KMS-11 (cell line): ENCODE measurements around the gene ALPK3.

ENCODE experiments used
- H2AFZ ChIP-seq: fragments of 200-600 bp; sonication (generic); 2 replicates; pipeline ENCODE4 v1.6.1; 2016; ENCODE audit warnings: antibody characterized with exemption, mixed run types, low read depth
- H3K27ac ChIP-seq: fragments of 200-600 bp; sonication (generic); 2 replicates; pipeline ENCODE4 v1.6.1; 2016; ENCODE audit warnings: mild to moderate bottlenecking, mixed run types
- H3K27me3 ChIP-seq: fragments of 200-600 bp; sonication (generic); 2 replicates; pipeline ENCODE4 v1.6.1; 2017; ENCODE audit warnings: mild to moderate bottlenecking, low read depth, mixed run types, moderate library complexity; ENCODE audit not compliant: insufficient read depth
- H3K36me3 ChIP-seq: fragments of 200-600 bp; sonication (generic); 2 replicates; pipeline ENCODE4 v1.6.1; 2017; ENCODE audit warnings: mild to moderate bottlenecking, mixed run types; ENCODE audit not compliant: insufficient read depth
- H3K4me1 ChIP-seq: fragments of 200-600 bp; sonication (generic); 2 replicates; pipeline ENCODE4 v1.6.1; 2016; ENCODE audit warnings: mild to moderate bottlenecking, low read depth, mixed run types; ENCODE audit not compliant: poor library complexity, severe bottlenecking
- H3K4me2 ChIP-seq: fragments of 200-600 bp; sonication (generic); 2 replicates; pipeline ENCODE4 v1.7.0; 2016; ENCODE audit warnings: mild to moderate bottlenecking, mixed run types
- H3K4me3 ChIP-seq: fragments of 200-600 bp; sonication (generic); IDR thresholded peaks from 2 replicates; pipeline ENCODE4 v1.6.1; 2017; ENCODE audit warnings: low read depth, low read length, mixed read lengths; ENCODE audit not compliant: insufficient read depth
- H3K79me2 ChIP-seq: fragments of 200-600 bp; sonication (generic); 2 replicates; pipeline ENCODE4 v1.6.1; 2016; ENCODE audit warnings: low read depth, mixed run types; ENCODE audit not compliant: insufficient read depth
- H3K9ac ChIP-seq: fragments of 200-600 bp; sonication (generic); 2 replicates; pipeline ENCODE4 v1.6.1; 2016; ENCODE audit warnings: mild to moderate bottlenecking, mixed run types
- H4K20me1 ChIP-seq: fragments of 200-600 bp; sonication (generic); 2 replicates; pipeline ENCODE4 v1.6.1; 2016; ENCODE audit warnings: mild to moderate bottlenecking, mixed run types; ENCODE audit not compliant: insufficient read depth
- CTCF ChIP-seq: fragments of 200-600 bp; sonication (generic); conservative IDR thresholded peaks from 2 replicates; pipeline ENCODE4 v1.6.1; 2017; ENCODE audit warnings: low read depth, mild to moderate bottlenecking, antibody characterized with exemption, low read length, moderate library complexity, mixed read lengths

ALPK3 gene

GRCh38 chr15:84818261-84819131, 1.3 kb downstream of the ALPK3 start:
- Histone ChIP-seq H3K4me2 (no peak overlapping the region), H2AFZ (no peak overlapping the region), H4K20me1 (no peaks in the 10 kb centered on the region), H3K4me3 (no peak overlapping the region), H3K27ac (no peak overlapping the region), H3K4me1 (peaks cover 12% of the 10 kb centered on the region), H3K36me3 (no peaks in the 10 kb centered on the region), H3K79me2 (no peaks in the 10 kb centered on the region), H3K27me3 (no peaks in the 10 kb centered on the region), H3K9ac (no peak overlapping the region)
- no peak for TF ChIP-seq CTCF

- H4K20me1 ChIP-seq, result no peaks in the 10 kb centered on the region
- H3K79me2 ChIP-seq, result no peaks in the 10 kb centered on the region
- TF ChIP-seq CTCF, result no peak
- no peaks in the 10 kb centered on the region for H3K27me3 ChIP-seq
- H3K4me3 ChIP-seq, result no peak overlapping the region
- peaks cover 12% of the 10 kb centered on the region for H3K4me1 ChIP-seq
- H3K4me2 ChIP-seq, result no peak overlapping the region
- no peak overlapping the region for H3K9ac ChIP-seq
- no peak overlapping the region for H3K27ac ChIP-seq
- H2AFZ ChIP-seq, result no peak overlapping the region
- H3K36me3 ChIP-seq, result no peaks in the 10 kb centered on the region
Measured at GRCh38 chr15:84819291-84819768, 2.2 kb downstream of the ALPK3 start.

GRCh38 chr15:84819791-84820190, 2.6 kb downstream of the ALPK3 start:
- Histone ChIP-seq H3K4me3 (no peak overlapping the region), H3K27ac (no peak overlapping the region), H3K4me1 (peaks cover 12% of the 10 kb centered on the region), H3K9ac (no peak overlapping the region), H3K79me2 (no peaks in the 10 kb centered on the region), H3K27me3 (no peaks in the 10 kb centered on the region), H4K20me1 (no peaks in the 10 kb centered on the region), H3K36me3 (no peaks in the 10 kb centered on the region), H3K4me2 (no peak overlapping the region), H2AFZ (no peak overlapping the region)
- TF ChIP-seq CTCF, result no peak

GRCh38 chr15:84821501-84822021, 4.4 kb downstream of the ALPK3 start:
- Histone ChIP-seq H3K4me3 (no peak overlapping the region), H3K27ac (no peak overlapping the region), H4K20me1 (no peaks in the 10 kb centered on the region), H3K9ac (no peak overlapping the region), H3K36me3 (no peaks in the 10 kb centered on the region), H3K79me2 (no peaks in the 10 kb centered on the region), H3K4me1 (peaks cover 12% of the 10 kb centered on the region), H3K27me3 (no peaks in the 10 kb centered on the region), H2AFZ (no peak overlapping the region), H3K4me2 (no peak overlapping the region)
- no peak for TF ChIP-seq CTCF
